ENCODE measurements around the gene PTPRU. TPM values are rescaled to one million over a fixed set of nuclear protein-coding genes. Genes with fewer than 3 reads are reported as not detected.
"Not testable (repeated sequence)": the region's sequence is repeated elsewhere in the genome, so short reads cannot be mapped to it uniquely, and the experiment has no call there.

The PTPRU gene
- total RNA-seq, 1 experiment from 2014 or later = 45.5 TPM

- peak overlapping the region in 2 of 3 experiments; percentile 82 to 83; a peak in 3 of 7 replicates for H3K27ac Mint-ChIP-seq
- no peak overlapping the region for H3K4ac ChIP-seq (ENCODE audit: low read depth, low read length)
- H3K23ac ChIP-seq (ENCODE audit: insufficient read length, low read depth, low read length) = no peak overlapping the region
- H3K56ac ChIP-seq (ENCODE audit: insufficient read length, low read depth, low read length) = no peak overlapping the region
- peaks cover 8 to 17% of the 10 kb centered on the region in 2 experiments for H3K4me1 Mint-ChIP-seq
- no peak overlapping the region for H2BK12ac ChIP-seq (ENCODE audit: insufficient read length, low read depth, low read length)
- no peak overlapping the region for H4K5ac ChIP-seq (ENCODE audit: insufficient read length, low read depth, low read length)
- H2AK5ac ChIP-seq (ENCODE audit: insufficient read length, low read length) = no peak overlapping the region
- no peak overlapping the region for H2BK15ac ChIP-seq (ENCODE audit: low read depth, low read length)
- H3K4me1 ChIP-seq (ENCODE audit: insufficient read depth, low read length) = no peaks in the 10 kb centered on the region
- no peaks in the 10 kb centered on the region for H3K27me3 ChIP-seq (ENCODE audit: insufficient read depth, low read length)
- H4K20me1 ChIP-seq (ENCODE audit: control insufficient read depth, insufficient read depth, insufficient read length) = no peaks in the 10 kb centered on the region
- no peak overlapping the region for H3K14ac ChIP-seq (ENCODE audit: insufficient read depth, low read length)
- H3K79me2 ChIP-seq (ENCODE audit: insufficient read depth, low read length) = no peaks in the 10 kb centered on the region
- H2BK5ac ChIP-seq (ENCODE audit: insufficient read length, low read length) = no peak overlapping the region
- H2BK120ac ChIP-seq (ENCODE audit: low read depth, low read length, poor library complexity, severe bottlenecking) = no peak overlapping the region
- H3K79me1 ChIP-seq (ENCODE audit: insufficient read depth, low read depth, low read length, poor library complexity, severe bottlenecking) = no peaks in the 10 kb centered on the region
- H3K4me2 ChIP-seq (ENCODE audit: insufficient read depth, insufficient read length, low read length) = no peak overlapping the region
- H3T11ph ChIP-seq (ENCODE audit: low read length) = no peak overlapping the region
- no peak overlapping the region for H3K4me3 Mint-ChIP-seq
- H2BK20ac ChIP-seq (ENCODE audit: low read depth, low read length, poor library complexity, severe bottlenecking) = no peak overlapping the region
- no peak overlapping the region for H2AFZ ChIP-seq (ENCODE audit: low read length)
- no peak for DNase-seq
- H3K36me3 Mint-ChIP-seq (ENCODE audit: insufficient read depth in 1 of 3, low read depth in 3 of 3) = peaks cover 2 to 48% (median 46%) of the 10 kb centered on the region in 3 experiments; a peak in 5 of 7 replicates
- H3K9me3 ChIP-seq (ENCODE audit: control insufficient read depth, low read depth, low read length) = no peaks in the 10 kb centered on the region
- no peak overlapping the region for H4K91ac ChIP-seq (ENCODE audit: insufficient read length, low read depth, low read length)
- no peaks in the 10 kb centered on the region for H3K23me2 ChIP-seq (ENCODE audit: insufficient read length, low read depth, low read length, poor library complexity, severe bottlenecking)
- no peaks in the 10 kb centered on the region for H3K27me3 Mint-ChIP-seq (ENCODE audit: low read depth)
- H4K8ac ChIP-seq (replicated peaks; ENCODE audit: insufficient read length, low read depth, low read length) = no peak overlapping the region
- H3K27ac ChIP-seq (ENCODE audit: insufficient read length, low read depth, low read length) = no peak overlapping the region
- no CpG with 5 or more reads among the region's 24 CpGs for WGBS (ENCODE audit: extremely low coverage, insufficient read length, low lambda C conversion rate)
- peak; percentile 41 for TF ChIP-seq CTCF (conservative IDR thresholded peaks at IDR 0.05)
- no peaks in the 10 kb centered on the region for H3K9me3 Mint-ChIP-seq
- no peak overlapping the region for H3K18ac ChIP-seq (ENCODE audit: insufficient read length, low read depth, low read length)
- no peak overlapping the region for H3K9ac ChIP-seq (ENCODE audit: extremely low read depth, insufficient read length, low read length)
Measured at GRCh38 chr1:29312469-29313461, 76.4 kb downstream of the PTPRU start.

GRCh38 chr1:29314685-29315084 lies 78.4 kb downstream of the PTPRU start:
- not testable (repeated sequence) for H4K20me1 ChIP-seq (ENCODE audit: control insufficient read depth, insufficient read depth, insufficient read length); H3K79me2 ChIP-seq (ENCODE audit: insufficient read depth, low read length); H2BK120ac ChIP-seq (ENCODE audit: low read depth, low read length, poor library complexity, severe bottlenecking); H3K56ac ChIP-seq (ENCODE audit: insufficient read length, low read depth, low read length); H2BK12ac ChIP-seq (ENCODE audit: insufficient read length, low read depth, low read length); H3K4me3 Mint-ChIP-seq; H2BK20ac ChIP-seq (ENCODE audit: low read depth, low read length, poor library complexity, severe bottlenecking); H4K91ac ChIP-seq (ENCODE audit: insufficient read length, low read depth, low read length); H3K18ac ChIP-seq (ENCODE audit: insufficient read length, low read depth, low read length); H3K9me3 Mint-ChIP-seq; H3K4me1 ChIP-seq (ENCODE audit: insufficient read depth, low read length); H3K27me3 ChIP-seq (ENCODE audit: insufficient read depth, low read length); H2BK5ac ChIP-seq (ENCODE audit: insufficient read length, low read length); H2AFZ ChIP-seq (ENCODE audit: low read length); H3K4ac ChIP-seq (ENCODE audit: low read depth, low read length); H3K4me1 Mint-ChIP-seq; H4K5ac ChIP-seq (ENCODE audit: insufficient read length, low read depth, low read length); H4K8ac ChIP-seq (replicated peaks; ENCODE audit: insufficient read length, low read depth, low read length); H3K23me2 ChIP-seq (ENCODE audit: insufficient read length, low read depth, low read length, poor library complexity, severe bottlenecking); H2BK15ac ChIP-seq (ENCODE audit: low read depth, low read length); H3K4me2 ChIP-seq (ENCODE audit: insufficient read depth, insufficient read length, low read length); H3K9me3 ChIP-seq (ENCODE audit: control insufficient read depth, low read depth, low read length); H3T11ph ChIP-seq (ENCODE audit: low read length); H3K27me3 Mint-ChIP-seq (ENCODE audit: low read depth); H3K23ac ChIP-seq (ENCODE audit: insufficient read length, low read depth, low read length); H2AK5ac ChIP-seq (ENCODE audit: insufficient read length, low read length); H3K14ac ChIP-seq (ENCODE audit: insufficient read depth, low read length); H3K9ac ChIP-seq (ENCODE audit: extremely low read depth, insufficient read length, low read length); H3K79me1 ChIP-seq (ENCODE audit: insufficient read depth, low read depth, low read length, poor library complexity, severe bottlenecking); DNase-seq; H3K27ac ChIP-seq (ENCODE audit: insufficient read length, low read depth, low read length); H3K27ac Mint-ChIP-seq
- WGBS (ENCODE audit: extremely low coverage, insufficient read length, low lambda C conversion rate) = no CpG with 5 or more reads among the region's 8 CpGs
- peaks cover 2 to 50% (median 47%) of the 10 kb centered on the region in 3 experiments; a peak in 5 of 7 replicates for H3K36me3 Mint-ChIP-seq (ENCODE audit: insufficient read depth in 1 of 3, low read depth in 3 of 3)

All from H9 (cell line).